ENCODE results near the gene ATG13. TPM values are rescaled to one million over a fixed set of nuclear protein-coding genes. Genes with fewer than 3 reads are reported as not detected.
"Not testable (repeated sequence)": the region's sequence is repeated elsewhere in the genome, so short reads cannot be mapped to it uniquely, and the experiment has no call there.

Gene ATG13
- total RNA-seq, 2 experiments from 2014 or later, result 46.4 to 53.2 TPM

GRCh38 chr11:46710821-46711269 is 93.5 kb downstream of the ATG13 start:
- Histone ChIP-seq H3K4me3 (ENCODE audit: low read depth, low read length, poor library complexity, severe bottlenecking) (no peak overlapping the region), H3K27ac (ENCODE audit: low read depth, low read length, poor library complexity, severe bottlenecking) (no peak overlapping the region), H3K79me2 (ENCODE audit: insufficient read depth, low read depth, low read length) (no peaks in the 10 kb centered on the region), H3K9me3 (ENCODE audit: low read length) (no peaks in the 10 kb centered on the region), H3K4me1 (ENCODE audit: insufficient read depth, low read length, poor library complexity, severe bottlenecking) (no peaks in the 10 kb centered on the region), H3K4me2 (ENCODE audit: low read length) (no peak overlapping the region), H2AFZ (ENCODE audit: low read length) (no peak overlapping the region), H4K20me1 (ENCODE audit: insufficient read depth, low read length) (no peaks in the 10 kb centered on the region), H3K36me3 (ENCODE audit: insufficient read depth, low read length) (peaks cover 24% of the 10 kb centered on the region), H3K9me2 (ENCODE audit: insufficient read depth, low read length) (no peaks in the 10 kb centered on the region)
- no TSS peak for BruUV-seq (replicated peaks)
- TF ChIP-seq EZH2phosphoT487 (IDR thresholded peaks at IDR 0.05; ENCODE audit: borderline replicate concordance, low read depth, low read length), result no peak
- TF ChIP-seq, protein P1, sequence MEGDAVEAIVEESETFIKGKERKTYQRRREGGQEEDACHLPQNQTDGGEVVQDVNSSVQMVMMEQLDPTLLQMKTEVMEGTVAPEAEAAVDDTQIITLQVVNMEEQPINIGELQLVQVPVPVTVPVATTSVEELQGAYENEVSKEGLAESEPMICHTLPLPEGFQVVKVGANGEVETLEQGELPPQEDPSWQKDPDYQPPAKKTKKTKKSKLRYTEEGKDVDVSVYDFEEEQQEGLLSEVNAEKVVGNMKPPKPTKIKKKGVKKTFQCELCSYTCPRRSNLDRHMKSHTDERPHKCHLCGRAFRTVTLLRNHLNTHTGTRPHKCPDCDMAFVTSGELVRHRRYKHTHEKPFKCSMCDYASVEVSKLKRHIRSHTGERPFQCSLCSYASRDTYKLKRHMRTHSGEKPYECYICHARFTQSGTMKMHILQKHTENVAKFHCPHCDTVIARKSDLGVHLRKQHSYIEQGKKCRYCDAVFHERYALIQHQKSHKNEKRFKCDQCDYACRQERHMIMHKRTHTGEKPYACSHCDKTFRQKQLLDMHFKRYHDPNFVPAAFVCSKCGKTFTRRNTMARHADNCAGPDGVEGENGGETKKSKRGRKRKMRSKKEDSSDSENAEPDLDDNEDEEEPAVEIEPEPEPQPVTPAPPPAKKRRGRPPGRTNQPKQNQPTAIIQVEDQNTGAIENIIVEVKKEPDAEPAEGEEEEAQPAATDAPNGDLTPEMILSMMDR (conservative IDR thresholded peaks at IDR 0.05; ENCODE audit: low read length), result no peak
- CTCF ChIA-PET (ENCODE audit: unreplicated experiment), result no interaction called here
- intact Hi-C loops (cut with micrococcal nuclease; ENCODE audit: unreplicated experiment), result no loop called here
- DNase-seq (ENCODE audit: low spot score), result no peak
- POLR2A ChIA-PET, result interaction anchor here (1.5 kb wide), 1 partner anchor 10 kb away, joined by 5 read pairs; the partner anchor contains the start of genes ARHGAP1 and ZNF408

GRCh38 chr11:46711303-46711702 is 94.0 kb downstream of the ATG13 start:
- Histone ChIP-seq H3K4me1 (ENCODE audit: insufficient read depth, low read length, poor library complexity, severe bottlenecking) (no peaks in the 10 kb centered on the region), H3K9me2 (ENCODE audit: insufficient read depth, low read length) (no peaks in the 10 kb centered on the region), H2AFZ (ENCODE audit: low read length) (no peak overlapping the region), H3K4me3 (ENCODE audit: low read depth, low read length, poor library complexity, severe bottlenecking) (no peak overlapping the region), H3K9me3 (ENCODE audit: low read length) (no peaks in the 10 kb centered on the region), H3K79me2 (ENCODE audit: insufficient read depth, low read depth, low read length) (no peaks in the 10 kb centered on the region), H4K20me1 (ENCODE audit: insufficient read depth, low read length) (no peaks in the 10 kb centered on the region), H3K27ac (ENCODE audit: low read depth, low read length, poor library complexity, severe bottlenecking) (no peak overlapping the region), H3K4me2 (ENCODE audit: low read length) (no peak overlapping the region), H3K36me3 (ENCODE audit: insufficient read depth, low read length) (peaks cover 20% of the 10 kb centered on the region)
- intact Hi-C loops (cut with micrococcal nuclease; ENCODE audit: unreplicated experiment), result no loop called here
- POLR2A ChIA-PET, result interaction anchor here (1.5 kb wide), 1 partner anchor 11 kb away, joined by 5 read pairs; the partner anchor contains the start of genes ARHGAP1 and ZNF408
- no peak for TF ChIP-seq EZH2phosphoT487 (IDR thresholded peaks at IDR 0.05; ENCODE audit: borderline replicate concordance, low read depth, low read length)
- TF ChIP-seq, protein P1 (conservative IDR thresholded peaks at IDR 0.05; ENCODE audit: low read length), result no peak
- no TSS peak for BruUV-seq (replicated peaks)
- no peak for DNase-seq (ENCODE audit: low spot score)
- CTCF ChIA-PET (ENCODE audit: unreplicated experiment), result no interaction called here

- Histone ChIP-seq H3K9me2 (ENCODE audit: insufficient read depth, low read length) (no peaks in the 10 kb centered on the region), H3K36me3 (ENCODE audit: insufficient read depth, low read length) (0 out of 2 replicates have a peak, but pooled peaks cover 6% of the 10 kb centered on the region), H4K20me1 (ENCODE audit: insufficient read depth, low read length) (no peaks in the 10 kb centered on the region), H3K79me2 (ENCODE audit: insufficient read depth, low read depth, low read length) (no peaks in the 10 kb centered on the region), H3K9me3 (ENCODE audit: low read length) (no peaks in the 10 kb centered on the region), H2AFZ (ENCODE audit: low read length) (no peak overlapping the region), H3K27ac (ENCODE audit: low read depth, low read length, poor library complexity, severe bottlenecking) (no peak overlapping the region), H3K4me1 (ENCODE audit: insufficient read depth, low read length, poor library complexity, severe bottlenecking) (peaks cover 1% of the 10 kb centered on the region), H3K4me3 (ENCODE audit: low read depth, low read length, poor library complexity, severe bottlenecking) (no peak overlapping the region), H3K4me2 (ENCODE audit: low read length) (no peak overlapping the region)
- no peak for DNase-seq (ENCODE audit: low spot score)
- BruUV-seq (replicated peaks), result no TSS peak
- intact Hi-C loops (cut with micrococcal nuclease; ENCODE audit: unreplicated experiment), result no loop called here
- POLR2A ChIA-PET, result interaction anchor here (0.6 to 1.1 kb wide), 2 partner anchors 14 to 134 kb away, joined by 3 to 4 read pairs; no protein-coding TSS in a partner anchor
- TF ChIP-seq, protein P1 (conservative IDR thresholded peaks at IDR 0.05; ENCODE audit: low read length), result no peak
- CTCF ChIA-PET (ENCODE audit: unreplicated experiment), result no interaction called here
Observed at GRCh38 chr11:46712874-46713576, 95.7 kb downstream of the ATG13 start.

DNA sequence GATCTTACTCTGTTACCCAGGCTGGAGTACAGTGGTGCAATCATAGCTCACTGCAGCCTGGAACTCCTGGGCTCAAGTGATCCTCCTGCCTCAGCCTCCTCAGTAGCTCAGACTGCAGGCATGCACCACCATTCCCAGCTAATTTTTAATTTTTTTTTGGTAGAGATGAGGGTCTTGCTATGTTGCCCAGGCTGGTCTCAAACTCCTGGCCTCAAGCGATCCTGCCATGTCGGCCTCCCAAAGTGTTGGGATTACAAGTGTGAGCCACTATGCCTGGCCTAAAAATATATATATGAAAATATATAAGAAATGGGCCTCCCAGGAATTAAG is 100.4 kb downstream of the ATG13 start:
- H3K79me2 ChIP-seq (ENCODE audit: insufficient read depth, low read depth, low read length); intact Hi-C loops (cut with micrococcal nuclease; ENCODE audit: unreplicated experiment); H3K4me1 ChIP-seq (ENCODE audit: insufficient read depth, low read length, poor library complexity, severe bottlenecking); DNase-seq (ENCODE audit: low spot score); H3K4me3 ChIP-seq (ENCODE audit: low read depth, low read length, poor library complexity, severe bottlenecking); H3K36me3 ChIP-seq (ENCODE audit: insufficient read depth, low read length); H3K9me3 ChIP-seq (ENCODE audit: low read length); CTCF ChIA-PET (ENCODE audit: unreplicated experiment); H3K27ac ChIP-seq (ENCODE audit: low read depth, low read length, poor library complexity, severe bottlenecking); BruUV-seq (replicated peaks); H3K9me2 ChIP-seq (ENCODE audit: insufficient read depth, low read length); H3K4me2 ChIP-seq (ENCODE audit: low read length); H4K20me1 ChIP-seq (ENCODE audit: insufficient read depth, low read length): not testable (repeated sequence)
- POLR2A ChIA-PET, result interaction anchor here (0.8 kb wide), 1 partner anchor 86 kb away, joined by 4 read pairs; no protein-coding TSS in a partner anchor
- peak overlapping the region; percentile 41 for H2AFZ ChIP-seq (ENCODE audit: low read length)
